ENCODE results near the gene PCDHGA7.
"Not testable (repeated sequence)": the region's sequence is repeated elsewhere in the genome, so short reads cannot be mapped to it uniquely, and the experiment has no call there.

Gene PCDHGA7

GRCh38 chr5:141382469-141383294, at the start of gene PCDHGA7:
TSS of gene PCDHGA7 (plus strand) at chr5:141382742. CDS start at chr5:141382900, 158 bp downstream.
- no peak for DNase-seq

DNA sequence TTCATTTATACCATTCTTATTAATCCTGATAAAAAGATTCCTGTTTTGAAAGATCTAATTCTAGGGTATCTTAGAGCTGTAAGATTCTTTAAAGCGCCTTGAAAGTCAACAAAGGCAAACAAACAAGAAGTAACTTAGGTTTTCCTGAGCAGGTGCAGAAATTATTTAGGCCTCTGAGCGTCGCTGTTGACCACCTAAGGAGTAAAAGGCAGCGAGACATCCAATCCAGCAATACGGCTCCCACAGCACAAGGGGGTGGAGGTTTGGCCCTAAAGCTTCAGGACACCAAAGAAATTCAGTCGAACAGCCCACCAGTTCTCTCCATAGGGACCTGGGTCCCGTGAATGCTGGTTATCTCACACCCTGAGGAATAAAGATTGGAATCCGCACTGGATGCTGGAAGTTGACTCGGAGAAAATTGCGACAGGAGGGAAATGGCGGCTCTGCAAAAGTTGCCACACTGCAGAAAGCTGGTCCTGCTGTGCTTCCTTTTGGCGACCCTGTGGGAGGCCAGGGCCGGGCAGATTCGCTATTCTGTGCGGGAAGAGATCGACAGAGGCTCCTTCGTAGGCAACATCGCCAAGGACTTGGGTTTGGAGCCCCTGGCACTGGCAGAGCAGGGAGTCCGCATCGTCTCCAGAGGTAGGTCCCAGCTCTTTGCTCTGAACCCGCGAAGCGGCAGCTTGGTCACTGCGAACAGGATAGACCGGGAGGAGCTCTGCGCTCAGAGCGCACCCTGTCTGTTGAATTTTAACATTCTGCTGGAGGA, 43.8 kb upstream of the PCDHGA7 start, which contains the start of gene PCDHGA2:
Gene PCDHGA2 (plus strand): TSS at position 223 of the 769 bp plus-strand sequence.
- no peak for DNase-seq

DNA sequence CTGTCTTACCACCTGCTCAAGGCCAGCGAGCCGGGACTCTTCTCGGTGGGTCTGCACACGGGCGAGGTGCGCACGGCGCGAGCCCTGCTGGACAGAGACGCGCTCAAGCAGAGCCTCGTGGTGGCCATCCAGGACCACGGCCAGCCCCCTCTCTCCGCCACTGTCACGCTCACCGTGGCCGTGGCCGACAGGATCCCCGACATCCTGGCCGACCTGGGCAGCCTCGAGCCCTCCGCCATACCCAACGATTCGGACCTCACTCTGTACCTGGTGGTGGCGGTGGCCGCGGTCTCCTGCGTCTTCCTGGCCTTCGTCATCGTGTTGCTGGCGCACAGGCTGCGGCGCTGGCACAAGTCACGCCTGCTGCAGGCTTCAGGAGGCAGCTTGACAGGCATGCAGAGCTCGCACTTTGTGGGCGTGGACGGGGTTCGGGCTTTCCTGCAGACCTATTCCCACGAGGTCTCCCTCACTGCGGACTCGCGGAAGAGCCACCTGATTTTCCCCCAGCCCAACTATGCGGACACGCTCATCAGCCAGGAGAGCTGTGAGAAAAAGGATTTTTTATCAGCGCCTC, 41.7 kb upstream of the PCDHGA7 start:
- not testable (repeated sequence) for DNase-seq

GRCh38 chr5:141342773-141343172, 39.8 kb upstream of the PCDHGA7 start:
- DNase-seq: no peak

DNA sequence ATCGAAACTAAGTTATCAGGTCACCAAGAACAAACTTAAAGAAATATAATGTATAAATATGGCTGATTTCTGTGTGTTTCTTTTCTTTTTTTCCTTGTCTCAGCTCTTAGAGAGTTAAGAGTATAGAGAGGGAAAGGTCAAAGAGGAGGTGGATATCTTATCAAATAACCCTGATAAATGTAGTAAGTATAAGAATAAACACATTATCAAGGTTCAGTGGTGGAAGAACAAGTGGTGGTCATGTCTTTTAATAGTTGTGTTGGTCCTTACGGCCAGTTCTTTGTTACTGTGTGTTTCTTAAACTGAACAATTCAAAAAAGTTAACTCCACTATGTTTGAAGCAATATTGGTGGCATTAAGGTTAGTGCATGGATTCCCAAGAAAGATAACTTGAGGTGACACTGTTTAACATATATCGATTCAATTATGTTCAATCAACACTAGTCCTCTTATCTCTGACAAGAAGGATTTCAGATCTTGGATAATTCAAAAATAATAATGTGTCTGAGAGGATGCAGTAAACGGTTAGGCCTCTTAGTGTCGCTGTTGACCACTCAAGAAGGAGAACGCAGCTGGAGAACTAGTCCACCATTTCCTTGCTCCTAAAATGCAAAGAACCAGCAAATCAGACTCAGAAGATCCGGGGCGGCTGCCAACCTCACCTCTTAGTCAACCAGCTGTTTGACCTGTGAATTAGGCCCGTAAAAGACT, 39.1 kb upstream of the PCDHGA7 start, which contains the start of gene PCDHGA3:
Gene PCDHGA3 (plus strand): TSS at position 588 of the 711 bp plus-strand sequence. CDS start 205 bp downstream, outside the sequence.
- DNase-seq: no peak

- DNase-seq: no peak
Measured at GRCh38 chr5:141343953-141344463, 38.5 kb upstream of the PCDHGA7 start.

DNA sequence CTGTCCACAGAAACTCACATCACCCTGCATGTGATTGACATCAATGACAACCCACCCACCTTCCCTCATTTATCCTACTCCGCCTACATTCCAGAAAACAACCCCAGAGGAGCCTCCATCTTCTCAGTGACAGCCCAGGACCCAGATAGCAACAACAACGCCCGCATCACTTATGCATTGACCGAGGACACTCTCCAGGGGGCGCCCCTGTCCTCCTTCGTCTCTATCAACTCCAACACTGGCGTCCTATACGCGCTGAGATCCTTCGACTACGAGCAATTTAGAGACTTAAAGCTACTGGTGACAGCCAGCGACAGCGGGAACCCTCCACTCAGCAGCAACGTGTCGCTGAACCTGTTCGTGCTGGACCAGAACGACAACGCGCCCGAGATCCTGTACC, 37.2 kb upstream of the PCDHGA7 start:
- no peak for DNase-seq

DNA sequence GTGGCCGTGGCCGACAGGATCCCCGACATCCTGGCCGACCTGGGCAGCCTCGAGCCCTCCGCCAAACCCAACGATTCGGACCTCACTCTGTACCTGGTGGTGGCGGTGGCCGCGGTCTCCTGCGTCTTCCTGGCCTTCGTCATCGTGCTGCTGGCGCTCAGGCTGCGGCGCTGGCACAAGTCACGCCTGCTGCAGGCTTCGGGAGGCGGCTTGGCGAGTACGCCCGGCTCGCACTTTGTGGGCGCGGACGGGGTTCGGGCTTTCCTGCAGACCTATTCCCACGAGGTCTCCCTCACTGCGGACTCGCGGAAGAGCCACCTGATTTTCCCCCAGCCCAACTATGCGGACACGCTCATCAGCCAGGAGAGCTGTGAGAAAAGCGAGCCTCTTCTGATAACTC, 36.5 kb upstream of the PCDHGA7 start:
- DNase-seq: not testable (repeated sequence)

- DNase-seq: no peak
Measured at GRCh38 chr5:141349917-141350619, 32.5 kb upstream of the PCDHGA7 start, which contains the start of gene PCDHGB1. TSS of gene PCDHGB1 (plus strand) at chr5:141350099. CDS start at chr5:141350261, 162 bp downstream.

DNA sequence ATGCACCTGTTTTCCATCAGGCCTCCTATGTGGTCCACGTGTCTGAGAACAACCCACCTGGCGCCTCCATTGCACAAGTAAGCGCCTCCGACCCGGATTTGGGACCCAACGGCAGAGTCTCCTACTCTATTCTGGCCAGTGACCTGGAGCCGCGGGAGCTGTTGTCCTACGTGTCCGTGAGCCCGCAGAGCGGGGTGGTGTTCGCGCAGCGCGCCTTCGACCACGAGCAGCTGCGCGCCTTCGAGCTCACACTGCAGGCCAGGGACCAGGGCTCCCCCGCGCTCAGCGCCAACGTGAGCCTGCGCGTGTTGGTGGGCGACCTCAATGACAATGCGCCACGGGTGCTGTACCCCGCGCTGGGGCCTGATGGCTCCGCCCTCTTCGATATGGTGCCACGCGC, 31.0 kb upstream of the PCDHGA7 start:
- DNase-seq: no peak

DNA sequence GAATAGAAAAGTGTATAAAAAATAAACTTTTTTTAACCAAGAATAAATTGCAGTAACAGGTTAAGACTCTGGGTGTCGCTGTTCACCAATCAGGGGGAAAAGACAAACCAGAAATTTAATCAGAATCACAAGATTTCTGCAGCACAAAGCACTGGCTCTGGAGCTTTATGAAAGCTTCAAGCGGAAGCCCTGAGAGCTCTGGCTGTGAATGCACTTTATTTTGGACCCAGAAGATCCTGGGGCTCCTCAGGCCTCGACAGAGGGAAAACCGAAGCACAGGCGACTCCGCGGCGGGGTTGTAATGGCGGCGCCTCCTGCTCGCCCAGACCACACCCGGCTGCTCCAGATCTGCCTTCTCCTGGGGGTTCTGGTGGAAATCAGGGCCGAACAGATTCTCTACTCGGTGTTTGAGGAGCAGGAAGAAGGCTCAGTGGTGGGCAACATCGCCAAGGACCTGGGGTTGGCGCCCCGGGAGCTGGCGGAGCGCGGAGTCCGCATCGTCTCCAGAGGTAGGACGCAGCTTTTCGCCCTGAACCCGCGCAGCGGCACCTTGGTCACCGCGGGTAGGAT, 27.6 kb upstream of the PCDHGA7 start, which contains the start of gene PCDHGA4:
Gene PCDHGA4 (plus strand): TSS at position 122 of the 570 bp plus-strand sequence. CDS start 87 bp downstream, at position 209.
- DNase-seq: no peak

- DNase-seq: no peak
Measured at GRCh38 chr5:141355641-141356040, 26.9 kb upstream of the PCDHGA7 start.

DNA sequence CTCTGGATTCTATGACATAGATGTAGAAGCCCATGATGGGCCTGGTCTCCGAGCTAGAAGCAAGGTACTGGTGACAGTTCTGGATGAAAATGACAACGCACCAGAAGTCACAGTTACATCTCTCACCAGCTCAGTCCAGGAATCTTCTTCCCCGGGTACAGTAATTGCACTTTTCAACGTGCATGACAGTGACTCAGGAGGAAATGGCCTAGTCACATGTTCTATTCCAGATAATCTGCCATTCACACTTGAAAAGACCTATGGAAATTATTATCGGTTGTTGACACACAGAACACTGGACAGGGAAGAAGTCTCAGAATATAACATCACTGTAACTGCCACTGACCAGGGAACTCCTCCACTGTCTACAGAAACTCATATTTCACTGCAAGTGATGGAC, 26.4 kb upstream of the PCDHGA7 start:
- DNase-seq: no peak

DNA sequence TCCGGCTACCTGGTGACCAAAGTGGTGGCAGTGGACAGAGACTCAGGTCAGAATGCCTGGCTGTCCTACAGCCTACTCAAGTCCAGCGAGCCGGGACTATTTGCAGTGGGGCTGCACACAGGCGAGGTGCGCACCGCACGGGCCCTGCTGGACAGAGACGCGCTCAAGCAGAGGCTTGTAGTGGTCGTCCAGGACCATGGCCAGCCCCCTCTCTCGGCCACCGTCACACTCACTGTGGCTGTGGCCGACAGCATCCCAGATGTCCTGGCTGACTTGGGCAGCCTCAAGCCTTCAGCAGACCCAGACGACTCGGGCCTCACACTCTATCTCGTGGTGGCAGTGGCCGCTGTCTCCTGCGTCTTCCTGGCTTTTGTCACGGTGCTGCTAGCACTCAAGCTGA, 25.6 kb upstream of the PCDHGA7 start:
- no peak for DNase-seq

GRCh38 chr5:141359790-141360426, 22.6 kb upstream of the PCDHGA7 start, which contains the start of gene PCDHGB2:
TSS of gene PCDHGB2 (plus strand) at chr5:141359994. CDS start at chr5:141360136, 142 bp downstream.
- no peak for DNase-seq

DNA sequence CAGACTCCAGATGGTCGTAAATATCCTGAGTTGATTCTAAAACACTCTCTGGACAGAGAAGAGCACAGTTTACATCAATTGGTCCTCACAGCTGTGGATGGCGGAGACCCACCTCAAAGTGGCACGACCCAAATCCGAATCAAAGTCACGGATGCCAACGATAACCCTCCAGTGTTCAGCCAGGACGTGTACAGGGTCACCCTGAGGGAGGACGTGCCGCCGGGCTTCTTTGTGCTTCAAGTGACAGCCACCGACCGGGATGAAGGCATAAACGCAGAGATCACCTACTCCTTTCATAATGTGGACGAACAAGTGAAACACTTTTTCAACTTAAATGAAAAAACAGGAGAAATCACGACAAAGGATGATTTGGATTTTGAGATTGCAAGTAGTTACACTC, 21.9 kb upstream of the PCDHGA7 start:
- DNase-seq: no peak

DNA sequence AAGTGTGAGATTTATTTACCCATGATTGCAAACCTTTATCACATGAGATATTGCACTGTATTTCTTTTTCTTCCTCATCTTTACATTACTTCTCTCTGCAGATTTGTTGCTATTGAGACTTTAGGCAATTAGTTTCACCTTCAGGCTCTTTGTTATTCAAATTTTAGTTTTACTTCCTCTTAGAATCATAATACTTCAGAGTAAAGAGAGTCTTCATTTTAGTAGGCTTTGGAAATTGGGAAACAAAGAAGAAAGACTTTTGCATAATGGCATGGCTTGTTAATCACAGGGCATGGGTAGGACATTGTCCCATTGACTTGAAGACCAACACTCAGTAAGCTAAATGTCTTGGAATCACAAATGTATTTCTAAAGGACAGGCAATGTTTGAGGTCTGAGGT, 19.8 kb upstream of the PCDHGA7 start:
- no peak for DNase-seq

DNA sequence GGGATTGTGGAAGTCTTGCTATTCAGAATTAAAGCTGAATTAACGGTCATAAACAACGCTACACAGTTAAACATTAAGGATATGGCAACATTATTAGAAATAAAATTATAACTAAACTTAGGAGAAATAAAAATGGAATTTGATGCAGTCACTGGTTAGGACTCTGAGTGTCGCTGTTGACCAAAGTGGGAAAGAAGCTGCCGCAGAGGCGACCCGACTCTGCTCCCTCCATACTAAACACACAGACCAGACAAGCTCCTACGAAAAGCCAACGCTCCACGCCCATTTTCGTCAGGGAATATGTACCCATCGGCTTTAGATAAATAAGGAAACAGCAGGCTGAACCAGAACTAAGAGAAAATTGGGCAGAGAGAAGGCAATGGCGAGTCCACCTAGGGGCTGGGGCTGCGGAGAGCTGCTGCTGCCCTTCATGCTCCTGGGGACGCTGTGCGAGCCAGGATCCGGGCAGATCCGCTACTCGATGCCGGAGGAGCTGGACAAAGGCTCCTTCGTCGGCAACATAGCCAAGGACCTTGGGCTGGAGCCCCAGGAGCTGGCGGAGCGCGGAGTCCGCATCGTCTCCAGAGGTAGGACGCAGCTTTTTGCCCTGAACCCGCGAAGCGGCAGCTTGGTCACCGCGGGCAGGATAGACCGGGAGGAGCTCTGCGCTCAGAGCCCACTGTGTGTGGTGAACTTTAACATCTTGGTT, 18.4 kb upstream of the PCDHGA7 start, which contains the start of gene PCDHGA5:
Gene PCDHGA5 (plus strand): TSS at position 211 of the 709 bp plus-strand sequence. CDS start 169 bp downstream, at position 380.
- DNase-seq: no peak

- DNase-seq: no peak
Measured at GRCh38 chr5:141366016-141366896, 16.3 kb upstream of the PCDHGA7 start.
